KMS-11 (cell line): ENCODE data around the gene CYBA.

Experiments used
- H2AFZ ChIP-seq: fragments of 200-600 bp; sonication (generic); 2 replicates; pipeline ENCODE4 v1.6.1; 2016; ENCODE audit warnings: antibody characterized with exemption, mixed run types, low read depth
- H3K27ac ChIP-seq: fragments of 200-600 bp; sonication (generic); 2 replicates; pipeline ENCODE4 v1.6.1; 2016; ENCODE audit warnings: mild to moderate bottlenecking, mixed run types
- H3K27me3 ChIP-seq: fragments of 200-600 bp; sonication (generic); 2 replicates; pipeline ENCODE4 v1.6.1; 2017; ENCODE audit warnings: mild to moderate bottlenecking, low read depth, mixed run types, moderate library complexity; ENCODE audit not compliant: insufficient read depth
- H3K36me3 ChIP-seq: fragments of 200-600 bp; sonication (generic); 2 replicates; pipeline ENCODE4 v1.6.1; 2017; ENCODE audit warnings: mild to moderate bottlenecking, mixed run types; ENCODE audit not compliant: insufficient read depth
- H3K4me1 ChIP-seq: fragments of 200-600 bp; sonication (generic); 2 replicates; pipeline ENCODE4 v1.6.1; 2016; ENCODE audit warnings: mild to moderate bottlenecking, low read depth, mixed run types; ENCODE audit not compliant: poor library complexity, severe bottlenecking
- H3K4me2 ChIP-seq: fragments of 200-600 bp; sonication (generic); 2 replicates; pipeline ENCODE4 v1.7.0; 2016; ENCODE audit warnings: mild to moderate bottlenecking, mixed run types
- H3K4me3 ChIP-seq: fragments of 200-600 bp; sonication (generic); IDR thresholded peaks from 2 replicates; pipeline ENCODE4 v1.6.1; 2017; ENCODE audit warnings: low read depth, low read length, mixed read lengths; ENCODE audit not compliant: insufficient read depth
- H3K79me2 ChIP-seq: fragments of 200-600 bp; sonication (generic); 2 replicates; pipeline ENCODE4 v1.6.1; 2016; ENCODE audit warnings: low read depth, mixed run types; ENCODE audit not compliant: insufficient read depth
- H3K9ac ChIP-seq: fragments of 200-600 bp; sonication (generic); 2 replicates; pipeline ENCODE4 v1.6.1; 2016; ENCODE audit warnings: mild to moderate bottlenecking, mixed run types
- H4K20me1 ChIP-seq: fragments of 200-600 bp; sonication (generic); 2 replicates; pipeline ENCODE4 v1.6.1; 2016; ENCODE audit warnings: mild to moderate bottlenecking, mixed run types; ENCODE audit not compliant: insufficient read depth
- CTCF ChIP-seq: fragments of 200-600 bp; sonication (generic); conservative IDR thresholded peaks from 2 replicates; pipeline ENCODE4 v1.6.1; 2017; ENCODE audit warnings: low read depth, mild to moderate bottlenecking, antibody characterized with exemption, low read length, moderate library complexity, mixed read lengths

CYBA gene

GRCh38 chr16:88622125-88622524, 28.7 kb downstream of the CYBA start:
- no peak overlapping the region for H2AFZ ChIP-seq
- no peak overlapping the region for H3K27ac ChIP-seq
- H3K9ac ChIP-seq: no peak overlapping the region
- no peaks in the 10 kb centered on the region; the same call in 1 of the 2 replicates for H3K36me3 ChIP-seq
- H4K20me1 ChIP-seq: no peaks in the 10 kb centered on the region
- no peak overlapping the region for H3K4me3 ChIP-seq
- no peak for TF ChIP-seq CTCF
- peaks cover 19% of the 10 kb centered on the region for H3K4me1 ChIP-seq
- no peak overlapping the region for H3K4me2 ChIP-seq
- no peaks in the 10 kb centered on the region for H3K27me3 ChIP-seq
- H3K79me2 ChIP-seq: peaks cover 1% of the 10 kb centered on the region; the same call in 1 of the 2 replicates

- Histone ChIP-seq H3K4me1 (peaks cover 19% of the 10 kb centered on the region), H3K79me2 (peaks cover 4% of the 10 kb centered on the region; the same call in 1 of the 2 replicates), H3K27me3 (no peaks in the 10 kb centered on the region), H3K9ac (no peak overlapping the region), H3K36me3 (no peaks in the 10 kb centered on the region; the same call in 1 of the 2 replicates), H3K4me2 (peak overlapping the region; percentile 10; the same call in 1 of the 2 replicates), H2AFZ (no peak overlapping the region), H3K4me3 (no peak overlapping the region), H4K20me1 (no peaks in the 10 kb centered on the region), H3K27ac (peak overlapping the region; percentile 21; the same call in 1 of the 2 replicates)
- no peak for TF ChIP-seq CTCF
These were observed 30.7 kb downstream of the CYBA start for GRCh38 chr16:88619859-88620815.

- H3K27me3 ChIP-seq: no peaks in the 10 kb centered on the region
- peak overlapping the region; percentile 21; the same call in 1 of the 2 replicates for H3K27ac ChIP-seq
- H3K79me2 ChIP-seq: peaks cover 4% of the 10 kb centered on the region; the same call in 1 of the 2 replicates
- H2AFZ ChIP-seq: no peak overlapping the region
- H4K20me1 ChIP-seq: 0 out of 2 replicates have a peak, but pooled peaks cover 4% of the 10 kb centered on the region
- no peak overlapping the region for H3K4me2 ChIP-seq
- no peak overlapping the region for H3K4me3 ChIP-seq
- H3K4me1 ChIP-seq: peaks cover 19% of the 10 kb centered on the region
- H3K9ac ChIP-seq: no peak overlapping the region
- no peak for TF ChIP-seq CTCF
- no peaks in the 10 kb centered on the region; the same call in 1 of the 2 replicates for H3K36me3 ChIP-seq
These were observed 31.7 kb downstream of the CYBA start for GRCh38 chr16:88618956-88619667.

- 0 out of 2 replicates have a peak, but pooled peaks cover 4% of the 10 kb centered on the region for H4K20me1 ChIP-seq
- H3K4me1 ChIP-seq: peaks cover 19% of the 10 kb centered on the region
- H3K27ac ChIP-seq: no peak overlapping the region
- no peak overlapping the region for H2AFZ ChIP-seq
- H3K79me2 ChIP-seq: peaks cover 4% of the 10 kb centered on the region; the same call in 1 of the 2 replicates
- no peaks in the 10 kb centered on the region; the same call in 1 of the 2 replicates for H3K36me3 ChIP-seq
- H3K9ac ChIP-seq: no peak overlapping the region
- H3K27me3 ChIP-seq: no peaks in the 10 kb centered on the region
- no peak overlapping the region for H3K4me3 ChIP-seq
- no peak for TF ChIP-seq CTCF
- H3K4me2 ChIP-seq: no peak overlapping the region
These were observed 32.5 kb downstream of the CYBA start for GRCh38 chr16:88618182-88618955.
